Adipocyte (in vitro differentiated cells): ENCODE measurements around the gene GPR27.

Experiments used
- DNase-seq: peaks from one replicate; pipeline ENCODE4 v3.0.0-alpha.2; 2015; ENCODE audit warnings: low read depth
- H3K27me3 ChIP-seq: replicated peaks from 2 replicates; pipeline ENCODE4 v1.7.0; 2013; ENCODE audit warnings: mild to moderate bottlenecking, low read length, moderate library complexity; ENCODE audit not compliant: control insufficient read depth, insufficient read depth
- H3K36me3 ChIP-seq: 2 replicates; pipeline ENCODE4 v1.7.0; 2013; ENCODE audit warnings: low read length, mild to moderate bottlenecking, moderate library complexity; ENCODE audit not compliant: control insufficient read depth, insufficient read depth, severe bottlenecking
- H3K4me1 ChIP-seq: 2 replicates; pipeline ENCODE4 v1.7.0; 2013; ENCODE audit warnings: mild to moderate bottlenecking, low read length, moderate library complexity; ENCODE audit not compliant: control insufficient read depth, insufficient read depth
- H3K4me3 ChIP-seq: 2 replicates; pipeline ENCODE4 v1.7.0; 2013; ENCODE audit warnings: mild to moderate bottlenecking, low read length, moderate library complexity
- H3K9ac ChIP-seq: 2 replicates; pipeline ENCODE4 v1.7.0; 2013; ENCODE audit warnings: mild to moderate bottlenecking, low read length, moderate library complexity
- H3K9me3 ChIP-seq: 2 replicates; pipeline ENCODE4 v1.7.0; 2013; ENCODE audit warnings: mild to moderate bottlenecking, low read length, moderate library complexity; ENCODE audit not compliant: control insufficient read depth

GPR27 gene, protein sequence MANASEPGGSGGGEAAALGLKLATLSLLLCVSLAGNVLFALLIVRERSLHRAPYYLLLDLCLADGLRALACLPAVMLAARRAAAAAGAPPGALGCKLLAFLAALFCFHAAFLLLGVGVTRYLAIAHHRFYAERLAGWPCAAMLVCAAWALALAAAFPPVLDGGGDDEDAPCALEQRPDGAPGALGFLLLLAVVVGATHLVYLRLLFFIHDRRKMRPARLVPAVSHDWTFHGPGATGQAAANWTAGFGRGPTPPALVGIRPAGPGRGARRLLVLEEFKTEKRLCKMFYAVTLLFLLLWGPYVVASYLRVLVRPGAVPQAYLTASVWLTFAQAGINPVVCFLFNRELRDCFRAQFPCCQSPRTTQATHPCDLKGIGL

DNA sequence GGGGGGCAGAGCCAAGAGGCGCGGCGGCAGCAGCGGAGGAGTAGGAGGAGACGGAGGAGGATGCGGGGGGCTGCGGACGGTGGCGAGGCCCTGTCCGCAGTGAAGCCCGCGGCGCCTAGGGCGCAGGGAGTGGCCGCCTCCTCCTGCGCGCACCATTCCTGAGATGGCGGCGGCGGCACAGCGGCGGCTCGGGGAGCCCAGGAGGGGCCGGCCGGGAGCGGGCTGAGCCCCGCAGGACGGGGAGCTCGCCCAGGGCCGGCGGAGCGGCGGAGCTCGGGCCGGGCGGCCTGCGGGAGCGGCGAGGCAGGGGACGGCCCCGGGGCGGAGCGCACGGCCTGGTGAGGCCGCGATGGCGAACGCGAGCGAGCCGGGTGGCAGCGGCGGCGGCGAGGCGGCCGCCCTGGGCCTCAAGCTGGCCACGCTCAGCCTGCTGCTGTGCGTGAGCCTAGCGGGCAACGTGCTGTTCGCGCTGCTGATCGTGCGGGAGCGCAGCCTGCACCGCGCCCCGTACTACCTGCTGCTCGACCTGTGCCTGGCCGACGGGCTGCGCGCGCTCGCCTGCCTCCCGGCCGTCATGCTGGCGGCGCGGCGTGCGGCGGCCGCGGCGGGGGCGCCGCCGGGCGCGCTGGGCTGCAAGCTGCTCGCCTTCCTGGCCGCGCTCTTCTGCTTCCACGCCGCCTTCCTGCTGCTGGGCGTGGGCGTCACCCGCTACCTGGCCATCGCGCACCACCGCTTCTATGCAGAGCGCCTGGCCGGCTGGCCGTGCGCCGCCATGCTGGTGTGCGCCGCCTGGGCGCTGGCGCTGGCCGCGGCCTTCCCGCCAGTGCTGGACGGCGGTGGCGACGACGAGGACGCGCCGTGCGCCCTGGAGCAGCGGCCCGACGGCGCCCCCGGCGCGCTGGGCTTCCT, at the start of gene GPR27:
TSS of gene GPR27 (plus strand) at position 155 of the 909 bp plus-strand sequence. CDS start at position 350, 195 bp downstream.
- Histone ChIP-seq H3K9ac (no peak within 1 kb of the TSS), H3K9me3 (peaks cover 3% of the 10 kb centered on the region), H3K4me3 (peak within 1 kb of the TSS; percentile 56), H3K27me3 (peaks cover 57% of the 10 kb centered on the region), H3K36me3 (no peaks in the 10 kb centered on the region), H3K4me1 (no peaks in the 10 kb centered on the region)
- peak; percentile 67 for DNase-seq

DNA sequence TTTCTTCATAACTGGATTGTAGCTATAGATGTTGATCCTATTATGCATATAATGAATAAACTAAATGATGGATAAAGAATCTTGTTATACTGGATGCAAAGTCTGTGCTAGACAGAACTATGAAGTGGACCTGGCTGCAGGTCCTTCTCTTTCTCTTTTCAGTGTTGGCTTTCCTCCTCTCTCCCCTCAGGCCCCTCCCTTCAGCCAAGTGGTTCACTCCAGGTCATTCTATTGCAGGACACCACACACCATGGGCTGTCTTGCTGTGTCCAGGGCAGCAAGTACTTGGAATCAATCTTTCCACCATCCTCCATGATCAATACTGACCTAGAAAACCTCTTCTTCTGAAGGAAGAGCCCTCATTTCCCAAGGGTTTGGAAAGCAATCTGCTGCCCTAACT, 48.7 kb upstream of the GPR27 start:
- no peak for DNase-seq
- H3K9me3 ChIP-seq = no peaks in the 10 kb centered on the region
- H3K4me3 ChIP-seq = no peak overlapping the region
- no peaks in the 10 kb centered on the region for H3K36me3 ChIP-seq
- H3K4me1 ChIP-seq = peaks cover 30% of the 10 kb centered on the region
- no peaks in the 10 kb centered on the region for H3K27me3 ChIP-seq
- H3K9ac ChIP-seq = no peak overlapping the region

DNA sequence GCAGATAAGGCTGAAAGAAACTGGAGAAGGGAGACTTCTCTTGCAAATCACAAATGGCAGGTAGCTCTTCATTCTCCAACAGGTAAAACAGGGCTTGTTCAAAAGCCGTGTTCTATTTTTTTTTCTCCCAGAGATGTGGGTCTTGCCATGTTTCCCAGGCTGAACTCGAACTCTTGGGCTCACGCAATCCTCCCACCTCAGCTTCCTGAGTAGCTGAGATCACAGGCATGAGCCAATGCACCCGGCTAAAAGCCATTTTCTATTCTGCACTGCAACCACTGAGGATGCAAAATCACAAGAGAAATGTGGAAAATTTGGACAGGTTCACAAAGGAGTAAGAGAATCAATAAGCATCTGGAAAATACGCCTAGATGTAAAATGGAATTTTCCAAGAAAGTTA, 48.0 kb upstream of the GPR27 start:
- no peaks in the 10 kb centered on the region for H3K9me3 ChIP-seq
- no peak for DNase-seq
- H3K27me3 ChIP-seq = no peaks in the 10 kb centered on the region
- no peaks in the 10 kb centered on the region for H3K36me3 ChIP-seq
- peaks cover 37% of the 10 kb centered on the region for H3K4me1 ChIP-seq
- H3K9ac ChIP-seq = no peak overlapping the region
- H3K4me3 ChIP-seq = no peak overlapping the region

DNA sequence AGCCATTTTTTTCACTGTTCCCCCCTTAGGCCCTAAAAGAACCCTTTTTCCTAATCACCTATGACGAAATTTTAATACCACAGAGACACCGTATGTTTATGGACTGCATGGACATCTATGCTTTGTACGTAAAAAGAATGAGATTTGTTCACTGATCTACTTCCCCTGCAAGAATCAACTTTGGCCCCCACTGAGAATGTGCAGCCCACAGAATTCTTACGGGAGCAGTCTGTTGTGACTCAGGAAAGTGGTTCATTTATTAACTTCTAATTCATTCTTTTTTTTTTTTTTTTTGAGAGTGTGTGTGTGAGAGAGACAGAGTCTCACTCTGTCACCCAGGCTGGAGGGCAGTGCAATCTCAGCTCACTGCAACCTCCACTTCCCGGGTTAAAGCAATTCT, 46.1 kb upstream of the GPR27 start:
- H3K27me3 ChIP-seq = no peaks in the 10 kb centered on the region
- H3K9ac ChIP-seq = no peak overlapping the region
- no peaks in the 10 kb centered on the region for H3K9me3 ChIP-seq
- peaks cover 46% of the 10 kb centered on the region for H3K4me1 ChIP-seq
- no peak for DNase-seq
- H3K4me3 ChIP-seq = no peak overlapping the region
- no peaks in the 10 kb centered on the region for H3K36me3 ChIP-seq

DNA sequence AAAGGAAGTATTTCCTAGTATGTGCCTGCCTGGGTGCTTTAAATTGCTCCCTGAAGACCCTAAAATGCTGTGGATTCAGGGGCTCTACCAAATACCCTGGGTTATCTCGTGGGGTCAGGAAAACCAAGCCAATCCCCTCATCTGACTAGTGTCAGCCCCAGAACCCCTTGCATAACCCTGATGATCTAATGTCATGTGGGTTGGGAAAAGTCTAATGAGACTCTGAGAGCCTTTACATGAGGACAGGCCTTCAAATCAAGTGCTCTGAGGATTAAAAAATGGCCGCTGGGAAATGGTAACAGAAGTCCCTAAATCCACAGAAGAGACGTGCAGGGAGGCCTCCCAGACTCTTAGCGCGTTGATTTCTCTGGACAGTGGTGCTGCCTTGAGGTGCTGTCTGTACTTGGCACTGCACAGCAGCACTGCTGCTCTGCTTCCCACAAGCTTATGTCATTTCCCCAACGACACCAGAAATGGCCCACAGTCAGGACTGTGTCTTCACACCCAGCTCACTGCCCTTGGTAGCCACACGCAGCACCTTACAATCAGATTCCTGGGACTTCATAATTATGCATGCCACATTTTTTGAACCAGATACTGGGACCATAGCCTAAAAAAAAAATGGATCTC, 45.1 kb upstream of the GPR27 start:
- Histone ChIP-seq H3K4me3 (no peak overlapping the region), H3K27me3 (no peaks in the 10 kb centered on the region)

DNA sequence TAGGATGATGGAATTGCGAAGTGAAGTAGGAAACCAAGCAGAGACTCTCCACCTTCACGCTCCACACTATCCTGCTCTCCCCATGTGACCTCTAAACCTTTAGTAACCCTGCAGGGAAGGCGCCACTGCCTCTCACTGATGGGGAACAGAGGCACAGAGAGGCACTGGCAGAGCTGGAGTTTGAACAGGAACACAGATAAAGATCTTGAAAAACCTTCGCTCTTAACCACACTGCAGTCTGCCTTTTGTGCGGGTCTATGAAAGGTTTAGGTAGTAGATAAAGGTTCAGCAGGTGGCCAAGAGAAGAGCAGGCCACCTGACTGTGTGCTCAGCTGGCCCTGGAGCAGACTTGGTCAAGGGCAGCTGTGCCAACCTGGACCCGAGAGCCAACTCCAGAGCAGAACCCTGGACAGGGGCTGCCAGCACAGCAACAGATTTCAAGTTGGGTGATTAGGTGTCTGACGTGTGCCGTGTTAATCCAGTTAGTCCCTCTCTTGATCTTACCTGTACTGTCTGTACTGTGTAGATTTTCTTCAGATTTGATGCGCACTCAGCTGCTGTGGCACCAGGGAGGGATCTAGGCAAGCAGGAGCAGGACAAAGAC, 43.6 kb upstream of the GPR27 start:
- H3K9ac ChIP-seq = peak overlapping the region; percentile 72
- no peak overlapping the region for H3K4me3 ChIP-seq
- H3K36me3 ChIP-seq = no peaks in the 10 kb centered on the region
- no peaks in the 10 kb centered on the region for H3K27me3 ChIP-seq
- DNase-seq = no peak
- H3K9me3 ChIP-seq = no peaks in the 10 kb centered on the region
- H3K4me1 ChIP-seq = peaks cover 41% of the 10 kb centered on the region

More for the DNA sequence above, 45.1 kb upstream of the GPR27 start:
- no peak for DNase-seq
- Histone ChIP-seq H3K9ac (peak overlapping the region; percentile 10), H3K9me3 (no peaks in the 10 kb centered on the region), H3K4me1 (peaks cover 46% of the 10 kb centered on the region), H3K36me3 (no peaks in the 10 kb centered on the region)

DNA sequence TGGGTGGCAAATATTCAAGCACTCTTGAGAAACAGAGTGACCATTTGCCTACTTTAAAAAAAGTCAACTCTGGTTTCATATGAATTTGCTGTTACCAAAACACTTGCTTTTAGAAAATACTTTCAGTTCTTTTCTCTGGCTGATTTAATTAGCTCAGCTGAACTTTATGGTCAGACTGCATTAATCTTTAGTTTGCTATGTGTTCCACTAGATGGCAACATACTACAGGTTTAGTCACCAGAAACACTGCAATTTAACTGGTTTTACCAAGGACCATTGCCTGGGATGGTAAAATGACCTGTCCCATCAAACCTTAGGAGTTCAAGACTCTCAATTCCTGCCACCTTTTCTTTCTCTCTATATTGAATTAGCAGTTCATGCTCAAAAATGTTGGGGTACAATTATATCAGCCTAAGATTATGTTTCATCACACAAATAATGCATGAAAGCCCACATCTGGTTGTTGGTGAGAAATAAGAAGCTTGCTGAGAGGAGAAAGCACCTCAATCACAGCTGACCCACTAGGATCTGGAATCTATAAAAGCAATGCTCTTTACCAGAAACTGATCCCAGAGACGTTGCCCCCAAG, 42.7 kb upstream of the GPR27 start:
- Histone ChIP-seq H3K36me3 (no peaks in the 10 kb centered on the region), H3K27me3 (no peaks in the 10 kb centered on the region), H3K4me3 (no peak overlapping the region), H3K4me1 (peaks cover 41% of the 10 kb centered on the region), H3K9ac (peak overlapping the region; percentile 72), H3K9me3 (no peaks in the 10 kb centered on the region)
- peak; percentile 84 for DNase-seq

DNA sequence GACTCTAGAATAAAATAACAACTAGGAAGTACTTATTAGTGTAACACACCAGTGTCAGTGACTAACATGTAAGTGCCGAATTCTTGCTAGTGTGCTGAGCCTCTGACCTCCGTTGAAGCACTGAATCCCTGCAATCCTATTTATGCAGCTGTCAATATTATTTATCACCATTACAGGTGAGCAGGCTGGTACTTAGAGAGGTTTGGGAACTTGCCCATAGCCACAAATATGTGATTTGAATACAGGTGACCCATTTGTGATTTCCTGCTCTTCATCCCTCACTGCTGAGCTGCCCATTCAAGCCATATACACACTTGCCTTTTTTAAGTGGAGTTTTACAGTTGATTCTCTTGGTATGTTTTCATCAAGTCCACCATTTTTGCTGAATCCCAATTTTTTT, 40.6 kb upstream of the GPR27 start:
- Histone ChIP-seq H3K4me3 (no peak overlapping the region), H3K9me3 (no peaks in the 10 kb centered on the region), H3K36me3 (no peaks in the 10 kb centered on the region), H3K4me1 (peaks cover 33% of the 10 kb centered on the region), H3K27me3 (no peaks in the 10 kb centered on the region), H3K9ac (no peak overlapping the region)
- DNase-seq = no peak

DNA sequence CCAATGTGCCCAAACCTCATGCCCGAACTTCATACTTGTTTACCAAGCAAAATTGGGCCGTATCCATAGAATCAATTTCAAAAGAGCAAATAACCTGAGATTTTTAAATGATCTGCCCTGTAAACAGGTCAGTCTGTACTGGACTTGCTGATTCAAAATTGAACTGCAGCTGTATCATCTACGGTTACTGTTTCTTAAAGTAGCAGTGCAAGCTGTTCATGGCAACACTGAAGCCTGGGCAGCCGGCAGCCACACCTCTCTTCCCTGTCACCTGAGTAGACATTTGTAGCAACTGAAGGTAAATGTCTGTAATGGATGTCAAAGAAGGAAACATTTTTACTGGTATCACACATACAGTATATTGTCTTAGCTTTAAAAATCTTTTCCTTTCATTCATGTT, 39.1 kb upstream of the GPR27 start:
- Histone ChIP-seq H3K4me1 (peaks cover 19% of the 10 kb centered on the region), H3K9ac (no peak overlapping the region), H3K4me3 (no peak overlapping the region), H3K9me3 (no peaks in the 10 kb centered on the region), H3K27me3 (no peaks in the 10 kb centered on the region), H3K36me3 (no peaks in the 10 kb centered on the region)
- DNase-seq = no peak

DNA sequence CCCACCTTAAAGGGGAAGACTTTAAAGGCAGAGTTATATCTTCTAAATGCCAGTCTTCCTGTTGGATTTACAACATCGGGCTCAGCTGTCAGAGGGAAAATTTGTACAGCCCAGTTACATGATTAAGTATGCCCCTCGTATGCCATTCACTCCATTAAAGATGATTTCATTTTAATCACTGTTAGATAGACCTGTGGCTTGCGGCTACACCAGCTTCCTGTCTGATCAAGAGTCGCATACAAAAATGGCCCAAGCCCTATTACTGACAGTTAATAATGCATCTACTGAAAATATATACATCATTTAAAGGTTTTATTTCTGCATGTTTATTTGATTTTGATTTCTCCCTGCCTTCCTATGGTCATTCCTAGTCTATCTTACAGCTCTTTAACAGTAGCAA, 35.6 kb upstream of the GPR27 start:
- H3K4me1 ChIP-seq = no peaks in the 10 kb centered on the region
- H3K9me3 ChIP-seq = no peaks in the 10 kb centered on the region
- H3K27me3 ChIP-seq = peaks cover 4% of the 10 kb centered on the region
- H3K9ac ChIP-seq = no peak overlapping the region
- H3K4me3 ChIP-seq = no peak overlapping the region
- DNase-seq = no peak
- H3K36me3 ChIP-seq = no peaks in the 10 kb centered on the region
